ENCODE results near the gene TMED1.

DNA sequence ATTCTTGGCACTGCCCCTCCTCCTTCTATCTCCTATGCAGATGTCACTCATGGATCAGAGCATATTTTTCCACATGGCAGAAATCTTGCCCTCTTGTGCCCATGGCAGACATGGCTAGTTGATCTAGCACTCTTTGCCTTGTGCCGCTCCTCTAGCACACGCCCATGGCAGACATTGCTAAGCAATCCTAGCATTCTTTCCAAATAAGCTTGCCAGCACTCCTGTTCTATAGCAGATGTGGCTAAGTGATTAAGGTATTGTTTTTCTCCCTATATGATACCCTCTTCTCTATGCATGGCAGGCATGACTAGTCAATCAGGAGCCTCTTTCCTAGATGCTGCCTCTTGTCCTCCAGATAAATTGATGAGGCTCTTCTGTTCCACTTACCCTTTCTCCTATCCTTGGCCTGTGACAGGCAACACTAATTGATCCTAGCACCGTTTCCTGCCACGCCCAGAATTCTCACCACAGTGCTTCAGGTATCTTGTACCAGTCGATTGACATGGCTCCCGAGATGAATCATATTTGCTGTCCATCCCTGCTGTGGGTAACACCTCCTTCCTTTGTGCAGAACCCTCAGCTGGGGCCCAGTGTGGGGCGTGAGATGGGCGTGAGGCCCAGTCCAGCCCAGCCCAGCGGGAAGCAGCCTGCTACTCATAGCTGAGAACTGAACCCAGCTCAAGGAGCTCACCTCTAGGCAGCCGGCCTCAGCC lies 26.9 kb downstream of the TMED1 start:
- TF ChIP-seq EZH2 (IDR thresholded peaks at IDR 0.05; ENCODE audit: low read depth, low read length, severe bottlenecking) = no peak
- TF ChIP-seq EGR1 (IDR thresholded peaks at IDR 0.05; ENCODE audit: borderline replicate concordance, low read depth, low read length) = no peak
